Cardiac fibroblast (primary cell): ENCODE measurements around the gene EBPL.

ENCODE experiments used
- DNase-seq, 2 donors: peaks; one replicate each; pipeline versions ENCODE4 v3.0.0 to v3.0.0-alpha.2; 2010; ENCODE audit warnings: low read depth in 2 of 2
- H3K4me3 ChIP-seq, 2 donors: replicated peaks in 1 of 2; 1 replicate in 1 of 2; 2 replicates in 1 of 2; pipeline ENCODE4 v1.5.1; 2011; ENCODE audit warnings: low read depth in 2 of 2, low read length in 2 of 2, mild to moderate bottlenecking in 2 of 2, moderate library complexity in 1 of 2
- CTCF ChIP-seq: IDR thresholded peaks from one replicate; pipeline ENCODE4 v1.5.1; 2011; ENCODE audit warnings: low read depth, mild to moderate bottlenecking, low read length, inconsistent platforms

EBPL gene

GRCh38 chr13:49690995-49691784 is at the start of gene EBPL:
EBPL (minus strand) TSS chr13:49691486; CDS start chr13:49691424, 62 bp downstream.
- peak; percentile 82 to 89 for DNase-seq
- no peak for TF ChIP-seq CTCF
- H3K4me3 ChIP-seq, result peak within 1 kb of the TSS; percentile 64 to 67

GRCh38 chr13:49740870-49741269 is 49.6 kb upstream of the EBPL start:
- DNase-seq, result no peak
- no peak overlapping the region for H3K4me3 ChIP-seq
- TF ChIP-seq CTCF, result no peak

- H3K4me3 ChIP-seq, result no peak overlapping the region
- no peak for TF ChIP-seq CTCF
- DNase-seq, result no peak
Measured at GRCh38 chr13:49739498-49740187, 48.4 kb upstream of the EBPL start.

- DNase-seq, result peak; percentile 3 to 17
Measured at GRCh38 chr13:49733181-49733951, 42.1 kb upstream of the EBPL start.

GRCh38 chr13:49731766-49732165 is 40.5 kb upstream of the EBPL start:
- peak; percentile 67 to 77 for DNase-seq
- no peak overlapping the region for H3K4me3 ChIP-seq

More at GRCh38 chr13:49733181-49733951, 42.1 kb upstream of the EBPL start:
- TF ChIP-seq CTCF, result no peak
- H3K4me3 ChIP-seq, result no peak overlapping the region

GRCh38 chr13:49716615-49717014 is 25.3 kb upstream of the EBPL start:
- DNase-seq, result no peak
- H3K4me3 ChIP-seq, result no peak overlapping the region
- TF ChIP-seq CTCF, result no peak

More at GRCh38 chr13:49731766-49732165, 40.5 kb upstream of the EBPL start:
- TF ChIP-seq CTCF, result no peak
